PC-9 (cell line): ENCODE results near the gene FAM177B. TPM values are rescaled to one million over a fixed set of nuclear protein-coding genes. Genes with fewer than 3 reads are reported as not detected.
A peak's percentile ranks its signal among the peaks of the same experiment; 100 is the strongest.

Experiments
- BruUV-seq: library from RNA; stranded (reverse); fragments of 400-500 nt; replicated peaks from 2 replicates; lab custom pipeline; 2021; lab: Mats Ljungman, UMichigan
- CTCF ChIA-PET: fragments of 300-600 bp; sonication (Branson Sonifier 250); formaldehyde crosslinking; loops from one replicate; lab custom pipeline; 2022; ENCODE audit warnings: antibody characterized with exemption; lab: Charles Lee
- POLR2A ChIA-PET: fragments of 300-600 bp; sonication (Branson Sonifier 250); formaldehyde crosslinking; loops from one replicate; lab custom pipeline; 2022; ENCODE audit warnings: antibody characterized with exemption; ENCODE audit not compliant: unreplicated experiment; lab: Charles Lee
- DNase-seq, 2 experiments: peaks; one replicate each; pipeline versions ENCODE4 v3.0.0 to v3.0.0-alpha.2; 2015 to 2022; ENCODE audit warnings: mixed read lengths in 1 of 2
- H2AFZ ChIP-seq: fragments of 200-600 bp; sonication (generic); 2 replicates; pipeline ENCODE4 v1.8.1; 2017; ENCODE audit warnings: antibody characterized with exemption
- H3F3A ChIP-seq: fragments of 200-600 bp; sonication (generic); 2 replicates; pipeline ENCODE4 v1.8.1; 2017; ENCODE audit warnings: antibody characterized with exemption, mild to moderate bottlenecking, low read depth; ENCODE audit not compliant: insufficient read depth
- H3K27ac ChIP-seq: fragments of 200-600 bp; sonication (generic); 2 replicates; pipeline ENCODE4 v1.6.1; 2016; ENCODE audit warnings: mixed run types
- H3K27me3 ChIP-seq: fragments of 200-600 bp; sonication (generic); 2 replicates; pipeline ENCODE4 v1.6.1; 2016; ENCODE audit warnings: low read depth, mixed run types; ENCODE audit not compliant: insufficient read depth
- H3K36me3 ChIP-seq: fragments of 200-600 bp; sonication (generic); 2 replicates; pipeline ENCODE4 v1.6.1; 2016; ENCODE audit warnings: low read depth, mixed run types
- H3K4me1 ChIP-seq: fragments of 200-600 bp; sonication (generic); replicated peaks from 2 replicates; pipeline ENCODE4 v1.6.1; 2016; ENCODE audit warnings: mixed run types; ENCODE audit not compliant: insufficient read depth
- H3K4me2 ChIP-seq: fragments of 200-600 bp; sonication (generic); 2 replicates; pipeline ENCODE4 v1.6.1; 2017; ENCODE audit warnings: mixed run types
- H3K4me3 ChIP-seq: fragments of 200-600 bp; sonication (generic); 2 replicates; pipeline ENCODE4 v1.6.1; 2016; ENCODE audit warnings: mixed run types
- H3K79me2 ChIP-seq: fragments of 200-600 bp; sonication (generic); 2 replicates; pipeline ENCODE4 v1.6.1; 2017; ENCODE audit warnings: low read depth, mixed run types
- H3K9me2 ChIP-seq: fragments of 200-600 bp; sonication (generic); 2 replicates; pipeline ENCODE4 v1.8.1; 2017; ENCODE audit warnings: mild to moderate bottlenecking; ENCODE audit not compliant: insufficient read depth
- H3K9me3 ChIP-seq: fragments of 200-600 bp; sonication (generic); 2 replicates; pipeline ENCODE4 v1.8.1; 2016; ENCODE audit warnings: low read depth; ENCODE audit not compliant: insufficient read depth
- H4K20me1 ChIP-seq: fragments of 200-600 bp; sonication (generic); 2 replicates; pipeline ENCODE4 v1.8.1; 2017; ENCODE audit not compliant: insufficient read depth
- CTCF ChIP-seq: fragments of 200-600 bp; sonication (generic); conservative IDR thresholded peaks from 2 replicates; pipeline ENCODE4 v1.6.1; 2017; ENCODE audit warnings: mixed run types, antibody characterized with exemption, mild to moderate bottlenecking, moderate library complexity
- EZH2 ChIP-seq: fragments of 200-600 bp; sonication (generic); IDR thresholded peaks from 2 replicates; pipeline ENCODE4 v1.8.0; 2017; ENCODE audit warnings: antibody characterized with exemption, low read depth
- intact Hi-C: fragments of 100-400 bp; cut with micrococcal nuclease; formaldehyde crosslinking; loops from one replicate; pipeline ENCODE4 v1.10.0; 2022; ENCODE audit not compliant: unreplicated experiment
- total RNA-seq: library from RNA; stranded (reverse); gene quantifications from 2 replicates; pipeline ENCODE4 v1.2.3, GENCODE V29; 2021

The FAM177B gene
- total RNA-seq, 1 experiment from 2014 or later = not detected

- H3K36me3 ChIP-seq = no peaks in the 10 kb centered on the region
- peaks cover 54% of the 10 kb centered on the region for H3K27me3 ChIP-seq
- H3K79me2 ChIP-seq = no peaks in the 10 kb centered on the region
- intact Hi-C loops = loop anchor here (5.0 kb wide), 1 partner anchor 51 kb away; the partner anchor contains the start of gene FAM177B
- no peaks in the 10 kb centered on the region for H3K9me3 ChIP-seq
- TF ChIP-seq CTCF (no peak), EZH2 (no peak)
- H3K9me2 ChIP-seq = no peaks in the 10 kb centered on the region
- peak in 1 of 2 experiments; percentile 54 for DNase-seq
- H3K4me2 ChIP-seq = no peak overlapping the region
- H3K4me3 ChIP-seq = no peak overlapping the region
- H4K20me1 ChIP-seq = 0 out of 2 replicates have a peak, but pooled peaks cover 5% of the 10 kb centered on the region
- H3K4me1 ChIP-seq = peaks cover 11% of the 10 kb centered on the region
- no TSS peak for BruUV-seq
- peaks cover 16% of the 10 kb centered on the region for H3F3A ChIP-seq
- ChIA-PET POLR2A (interaction anchor here (0.6 kb wide), 1 partner anchor 330 kb away, joined by 10 read pairs; no protein-coding TSS in a partner anchor), CTCF (interaction anchor here (0.8 kb wide), 1 partner anchor 301 kb away, joined by 3 read pairs; no protein-coding TSS in a partner anchor)
- no peak overlapping the region for H2AFZ ChIP-seq
- H3K27ac ChIP-seq = no peak overlapping the region
These were observed 51.6 kb downstream of the FAM177B start for GRCh38 chr1:222788402-222789156.

- POLR2A ChIA-PET = no interaction called here
- H3K4me1 ChIP-seq = peaks cover 2% of the 10 kb centered on the region
- H3K4me3 ChIP-seq = no peak overlapping the region
- intact Hi-C loops = loop anchor here (5.0 to 10.0 kb wide), 2 partner anchors 207 to 455 kb away; no protein-coding TSS in a partner anchor
- peaks cover 44% of the 10 kb centered on the region for H3K27me3 ChIP-seq
- CTCF ChIA-PET = no interaction called here
- no peak overlapping the region for H2AFZ ChIP-seq
- no peaks in the 10 kb centered on the region for H3K9me3 ChIP-seq
- H3K36me3 ChIP-seq = no peaks in the 10 kb centered on the region
- no peaks in the 10 kb centered on the region for H4K20me1 ChIP-seq
- DNase-seq = no peak
- H3K9me2 ChIP-seq = no peaks in the 10 kb centered on the region
- no TSS peak for BruUV-seq
- peaks cover 7% of the 10 kb centered on the region for H3F3A ChIP-seq
- no peak for TF ChIP-seq EZH2
- TF ChIP-seq CTCF = no peak
- no peak overlapping the region for H3K27ac ChIP-seq
- no peaks in the 10 kb centered on the region for H3K79me2 ChIP-seq
- no peak overlapping the region for H3K4me2 ChIP-seq
These were observed 53.1 kb downstream of the FAM177B start for GRCh38 chr1:222790115-222790514.

DNA sequence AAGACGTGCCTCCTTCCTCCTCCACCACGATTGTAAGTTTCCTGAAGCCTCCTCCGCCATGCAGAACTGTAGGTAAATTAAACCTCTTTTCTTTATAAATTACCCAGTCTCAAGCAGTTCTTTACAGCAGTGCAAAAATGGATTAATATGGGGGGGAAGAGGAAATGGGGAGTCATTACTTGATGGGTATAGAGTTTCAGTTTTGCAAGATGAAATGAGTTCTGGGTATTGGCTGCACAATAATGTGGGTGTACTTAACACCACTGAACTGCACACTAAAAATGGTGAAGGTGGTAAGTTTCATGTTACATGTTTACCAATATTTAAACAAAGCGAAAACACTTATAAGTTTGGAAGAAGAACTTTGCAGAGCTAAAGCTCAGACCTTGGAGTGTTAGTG is 53.5 kb downstream of the FAM177B start:
- BruUV-seq = no TSS peak
- CTCF ChIA-PET = no interaction called here

More for the DNA sequence above, 53.5 kb downstream of the FAM177B start:
- Histone ChIP-seq H3F3A (peaks cover 3% of the 10 kb centered on the region; the same call in 1 of the 2 replicates), H2AFZ (no peak overlapping the region), H3K27me3 (peaks cover 41% of the 10 kb centered on the region), H3K27ac (no peak overlapping the region), H3K79me2 (no peaks in the 10 kb centered on the region), H3K4me3 (no peak overlapping the region), H3K9me2 (no peaks in the 10 kb centered on the region), H3K36me3 (no peaks in the 10 kb centered on the region), H3K4me1 (no peaks in the 10 kb centered on the region), H4K20me1 (no peaks in the 10 kb centered on the region), H3K4me2 (no peak overlapping the region), H3K9me3 (no peaks in the 10 kb centered on the region)
- TF ChIP-seq EZH2 = no peak
- no peak for TF ChIP-seq CTCF
- DNase-seq = no peak
- intact Hi-C loops = loop anchor here (5.0 to 10.0 kb wide), 2 partner anchors 207 to 454 kb away; no protein-coding TSS in a partner anchor
- POLR2A ChIA-PET = no interaction called here
